SK-N-MC (cell line): Measurements from ENCODE around the gene NXN.

ENCODE experiments used
- EZH2 ChIP-seq: fragments of 200-600 bp; sonication (generic); IDR thresholded peaks from one replicate; pipeline ENCODE4 v1.6.1; 2017; ENCODE audit warnings: antibody characterized with exemption
- FOXP2 ChIP-seq: optimal IDR thresholded peaks from 2 replicates; pipeline ENCODE3; 2011; ENCODE audit warnings: mild to moderate bottlenecking, moderate library complexity; ENCODE audit not compliant: insufficient read depth; ENCODE audit errors: extremely low read length, control extremely low read depth
- POLR2AphosphoS5 ChIP-seq: IDR thresholded peaks from 2 replicates; pipeline ENCODE4 v1.6.1; 2012; ENCODE audit warnings: mild to moderate bottlenecking, low read depth, low read length, borderline replicate concordance

DNA sequence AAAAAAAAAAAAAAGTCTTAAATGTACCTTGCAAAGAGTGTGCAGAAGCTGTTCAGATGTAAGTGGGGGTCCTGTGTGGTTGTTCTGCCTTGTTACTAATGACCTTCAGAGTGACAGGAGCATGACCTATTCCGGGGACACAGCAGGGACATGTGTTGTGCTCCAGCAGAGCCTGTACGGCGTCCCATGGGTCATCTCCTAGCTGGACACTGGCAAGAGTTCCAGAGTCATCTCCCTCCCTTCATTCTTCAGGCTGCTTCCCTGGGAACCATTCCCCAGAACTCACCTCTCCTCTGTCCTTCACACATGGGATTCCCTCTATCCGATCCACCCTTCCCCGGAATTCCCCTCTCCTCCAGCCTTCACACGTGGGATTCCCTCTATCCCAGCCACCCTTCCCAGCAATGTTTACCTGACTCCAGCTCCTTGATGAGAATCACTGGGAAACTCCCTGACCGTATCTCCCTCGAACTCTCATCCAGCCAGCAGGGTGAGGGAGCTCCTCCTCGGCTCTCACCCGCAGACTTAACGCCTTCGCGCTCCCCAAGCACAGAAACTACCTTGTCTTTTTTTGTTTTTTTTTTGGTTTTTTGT is 111.6 kb downstream of the NXN start:
- TF ChIP-seq POLR2AphosphoS5 (no peak), EZH2 (no peak), FOXP2 (no peak)
